ENCODE results near the gene ELL2.

- TF ChIP-seq CTCF (IDR thresholded peaks at IDR 0.05) (no peak), EZH2 (IDR thresholded peaks at IDR 0.05; ENCODE audit: borderline replicate concordance, insufficient read depth, low read depth, low read length, poor library complexity, severe bottlenecking) (no peak)
Measured at GRCh38 chr5:95909738-95910137, 51.9 kb downstream of the ELL2 start.
